Activated CD4-positive, alpha-beta T cell treated with anti-CD3 and anti-CD28 coated beads for 24 hours (primary cell): Measurements from ENCODE around the gene NPW.

ENCODE experiments used
- DNase-seq, 2 donors: peaks; one replicate each; pipeline ENCODE4 v3.0.0-alpha.2; 2020; ENCODE audit warnings: low read depth in 2 of 2

Gene NPW

GRCh38 chr16:2053897-2054296 is 34.3 kb downstream of the NPW start:
- no peak for DNase-seq

- no peak for DNase-seq
Measured at GRCh38 chr16:2054543-2055245, 35.1 kb downstream of the NPW start.

GRCh38 chr16:2056077-2056476 is 36.5 kb downstream of the NPW start:
- no peak for DNase-seq

- no peak for DNase-seq
Measured at GRCh38 chr16:2056681-2057407, 37.3 kb downstream of the NPW start.

GRCh38 chr16:2057438-2057837 is 37.9 kb downstream of the NPW start:
- DNase-seq, result no peak

GRCh38 chr16:2058420-2058819 is 38.8 kb downstream of the NPW start:
- DNase-seq, result no peak

GRCh38 chr16:2058872-2059271 is 39.3 kb downstream of the NPW start:
- no peak for DNase-seq

- no peak for DNase-seq
Measured at GRCh38 chr16:2060346-2060745, 40.8 kb downstream of the NPW start.

- DNase-seq, result no peak
Measured at GRCh38 chr16:2061023-2061422, 41.4 kb downstream of the NPW start.

- DNase-seq, result no peak
Measured at GRCh38 chr16:2061526-2061925, 41.9 kb downstream of the NPW start.

- DNase-seq, result no peak
Measured at GRCh38 chr16:2062801-2063200, 43.2 kb downstream of the NPW start.

- no peak for DNase-seq
Measured at GRCh38 chr16:2063861-2064260, 44.3 kb downstream of the NPW start.

- no peak for DNase-seq
Measured at GRCh38 chr16:2064368-2064945, 44.9 kb downstream of the NPW start.

- no peak for DNase-seq
Measured at GRCh38 chr16:2066139-2066538, 46.6 kb downstream of the NPW start.
